ENCODE results near the gene GFM1. TPM values are rescaled to one million over a fixed set of nuclear protein-coding genes. Genes with fewer than 3 reads are reported as not detected.
"Not testable (repeated sequence)": the region's sequence is repeated elsewhere in the genome, so short reads cannot be mapped to it uniquely, and the experiment has no call there.

The GFM1 gene
- total RNA-seq, 1 donor from 2014 or later, result 60.1 TPM

DNA sequence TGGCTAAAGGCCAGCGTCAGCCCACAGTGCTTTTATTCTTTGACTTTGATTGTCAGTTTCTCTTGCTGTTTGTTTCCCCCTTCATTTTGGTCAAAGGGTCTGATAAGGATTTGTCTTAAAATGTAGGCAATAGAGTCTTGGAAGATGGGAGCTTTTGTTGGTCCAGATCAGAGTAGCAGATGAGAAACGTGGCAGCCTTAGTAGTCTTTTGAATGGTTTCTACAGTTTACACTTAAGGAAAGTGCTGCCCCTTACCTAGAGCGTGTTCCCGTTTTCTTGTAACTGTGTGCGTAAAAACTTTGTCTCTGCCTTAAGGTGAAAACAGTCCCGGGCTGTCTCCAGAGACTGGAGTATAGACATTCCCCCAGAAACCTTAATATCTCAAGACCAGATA lies 27.5 kb downstream of the GFM1 start:
- DNase-seq (no peak), ATAC-seq (ENCODE audit: poor library complexity) (peak; percentile 32)
- intact Hi-C loops (cut with DNase I), result no loop called here

DNA sequence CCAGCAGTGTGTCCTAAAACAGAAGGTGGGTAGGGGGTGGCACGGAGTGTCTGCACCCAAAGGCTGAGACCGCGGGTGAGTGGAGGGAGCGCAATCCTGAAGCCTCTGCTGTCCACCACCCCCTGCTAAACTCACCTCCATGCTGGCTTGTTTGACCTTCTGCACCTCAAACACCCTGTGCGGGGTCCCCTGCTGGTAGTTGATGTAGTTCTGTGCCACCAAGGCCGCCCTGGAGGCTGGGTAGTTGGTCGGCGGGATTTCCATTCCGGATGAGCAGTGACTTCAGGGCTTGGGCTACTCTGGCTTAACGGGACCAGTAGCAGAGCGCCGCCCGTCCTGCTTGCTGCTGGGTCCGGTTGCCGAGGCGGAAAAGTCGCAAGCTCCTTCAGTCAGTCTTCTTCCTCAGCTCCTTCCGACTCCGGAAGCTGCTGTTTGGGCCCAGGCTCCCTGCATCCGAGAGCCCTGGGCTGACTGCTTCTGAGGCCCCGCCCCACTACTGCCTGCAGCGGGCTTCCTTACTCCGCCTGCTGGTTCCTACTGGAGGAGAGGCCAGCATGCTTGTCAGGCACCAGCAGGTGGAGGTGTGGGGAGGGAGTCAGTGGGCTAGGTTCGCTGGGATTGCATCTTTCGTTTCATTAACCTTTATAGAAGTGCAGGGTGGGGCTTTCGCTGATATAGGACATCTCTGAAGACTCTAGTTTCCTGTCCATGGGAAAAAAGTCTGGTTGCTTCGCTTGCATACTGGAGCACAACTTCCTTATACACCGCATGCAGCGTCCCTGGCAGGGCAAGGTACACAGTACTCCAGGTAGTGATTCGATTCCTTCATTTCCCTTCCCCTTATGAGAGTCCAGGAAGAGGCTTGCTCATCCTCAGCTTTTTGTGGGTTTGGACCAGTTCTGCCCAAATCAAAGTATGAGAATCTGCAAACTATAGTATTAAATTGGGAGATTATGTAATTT lies 28.2 kb downstream of the GFM1 start, which contains the start of gene LXN:
LXN (minus strand) TSS at position 434 of the 962 bp plus-strand sequence; CDS start at position 264, 170 bp downstream.
- intact Hi-C loops (cut with DNase I), result no loop called here
- ATAC-seq (ENCODE audit: poor library complexity), result peak; percentile 98
- peak; percentile 90 for DNase-seq

DNA sequence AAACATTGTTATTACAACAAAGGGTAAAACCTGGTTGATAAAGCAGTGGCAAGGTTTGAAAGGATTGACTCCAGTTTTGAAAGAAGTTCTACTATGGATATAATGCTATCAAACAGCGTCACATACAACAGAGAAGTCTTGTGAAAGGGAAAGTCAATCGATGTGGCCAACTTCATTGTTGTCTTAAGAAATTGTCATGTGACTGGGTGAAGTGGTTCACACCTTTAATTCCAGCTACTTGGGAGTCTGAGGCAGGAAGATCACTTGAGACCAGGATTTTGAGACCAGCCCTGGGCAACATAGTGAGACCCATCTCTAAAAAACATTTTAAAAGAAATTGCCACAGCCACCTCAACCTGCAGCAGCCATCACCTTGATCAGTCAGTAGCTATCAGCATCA lies 34.4 kb downstream of the GFM1 start:
- intact Hi-C loops (cut with DNase I), result no loop called here
- DNase-seq (no peak), ATAC-seq (ENCODE audit: poor library complexity) (no peak)

- intact Hi-C loops (cut with DNase I), result no loop called here
- DNase-seq (no peak), ATAC-seq (ENCODE audit: poor library complexity) (no peak)
Measured at GRCh38 chr3:158679547-158680000, 35.2 kb downstream of the GFM1 start.

GRCh38 chr3:158680861-158681260 lies 36.5 kb downstream of the GFM1 start:
- intact Hi-C loops (cut with DNase I), result no loop called here
- ATAC-seq (ENCODE audit: poor library complexity), result no peak
- no peak for DNase-seq

- ATAC-seq (ENCODE audit: poor library complexity) (no peak), DNase-seq (no peak)
- intact Hi-C loops (cut with DNase I), result no loop called here
Measured at GRCh38 chr3:158683230-158683962, 39.1 kb downstream of the GFM1 start.

GRCh38 chr3:158685159-158685558 lies 40.8 kb downstream of the GFM1 start:
- intact Hi-C loops (cut with DNase I), result no loop called here
- DNase-seq (no peak), ATAC-seq (ENCODE audit: poor library complexity) (no peak)

GRCh38 chr3:158693866-158694456 lies 49.6 kb downstream of the GFM1 start:
- ATAC-seq (ENCODE audit: poor library complexity); intact Hi-C loops (cut with DNase I); DNase-seq: not testable (repeated sequence)

- no peak for DNase-seq
- ATAC-seq (ENCODE audit: poor library complexity), result no peak
- intact Hi-C loops (cut with DNase I), result no loop called here
Measured at GRCh38 chr3:158696618-158697017, 52.3 kb downstream of the GFM1 start.

- intact Hi-C loops (cut with DNase I), result no loop called here
- DNase-seq, result no peak
- peak; percentile 34 for ATAC-seq (ENCODE audit: poor library complexity)
Measured at GRCh38 chr3:158700559-158700958, 56.2 kb downstream of the GFM1 start.

GRCh38 chr3:158701420-158702065 lies 57.2 kb downstream of the GFM1 start:
- intact Hi-C loops (cut with DNase I), result no loop called here
- DNase-seq, result no peak
- ATAC-seq (ENCODE audit: poor library complexity), result no peak

DNA sequence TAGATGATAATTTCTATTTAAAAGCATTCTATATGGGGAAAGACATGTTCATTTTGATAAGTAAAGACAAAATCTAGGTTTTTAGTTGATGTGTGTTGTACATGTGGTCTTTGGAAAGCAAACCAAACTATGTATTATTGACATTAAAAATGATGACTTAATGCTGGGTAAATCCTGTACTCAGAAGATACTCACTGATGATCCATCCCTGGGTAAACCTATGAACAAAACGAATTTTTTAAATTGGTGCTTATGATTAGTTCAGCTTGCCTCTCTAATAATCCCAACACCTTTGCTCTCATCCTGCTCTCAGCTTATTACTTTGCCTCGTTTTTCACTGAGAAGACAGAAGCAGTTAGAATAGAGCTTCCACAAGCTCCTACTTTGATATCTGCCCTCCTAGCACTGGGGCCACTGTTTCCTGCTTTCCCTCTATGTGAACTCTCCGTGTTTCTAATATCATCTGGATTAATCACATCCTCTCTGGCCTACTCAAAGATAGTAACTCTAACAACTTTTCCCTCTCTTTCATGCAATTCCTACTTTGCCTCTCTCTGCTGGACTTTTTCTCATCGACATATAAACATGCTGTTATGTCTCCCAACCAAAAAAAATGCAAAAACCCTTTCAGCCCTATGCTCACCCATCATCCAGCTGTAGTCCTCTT lies 58.6 kb downstream of the GFM1 start:
- ATAC-seq (ENCODE audit: poor library complexity) (no peak), DNase-seq (no peak)
- intact Hi-C loops (cut with DNase I), result no loop called here

- ATAC-seq (ENCODE audit: poor library complexity), result no peak
- intact Hi-C loops (cut with DNase I), result no loop called here
Measured at GRCh38 chr3:158703566-158703965, 59.2 kb downstream of the GFM1 start.

GRCh38 chr3:158709666-158710083 lies 65.3 kb downstream of the GFM1 start:
- intact Hi-C loops (cut with DNase I), result no loop called here
- DNase-seq, result no peak
- ATAC-seq (ENCODE audit: poor library complexity), result no peak

More at GRCh38 chr3:158703566-158703965, 59.2 kb downstream of the GFM1 start:
- no peak for DNase-seq

DNA sequence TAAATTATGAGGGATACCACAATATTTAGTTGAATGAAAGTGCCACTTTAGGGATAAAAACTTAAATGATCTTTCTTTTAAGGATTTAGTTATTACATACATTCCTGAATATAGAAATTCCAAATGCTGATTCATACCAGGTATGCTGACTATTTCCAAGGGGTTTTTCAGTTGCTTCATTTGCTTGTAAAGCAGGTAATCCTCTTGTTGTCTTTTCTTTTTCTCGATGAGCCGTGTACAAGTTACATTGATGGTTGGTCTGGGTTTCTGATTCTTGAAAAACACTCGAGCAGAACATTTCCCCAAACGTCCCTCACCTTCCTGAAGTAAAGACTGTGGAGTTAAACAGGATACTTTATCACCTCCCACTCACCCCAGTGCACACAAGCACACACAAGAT lies 66.3 kb downstream of the GFM1 start:
- intact Hi-C loops (cut with DNase I), result no loop called here

DNA sequence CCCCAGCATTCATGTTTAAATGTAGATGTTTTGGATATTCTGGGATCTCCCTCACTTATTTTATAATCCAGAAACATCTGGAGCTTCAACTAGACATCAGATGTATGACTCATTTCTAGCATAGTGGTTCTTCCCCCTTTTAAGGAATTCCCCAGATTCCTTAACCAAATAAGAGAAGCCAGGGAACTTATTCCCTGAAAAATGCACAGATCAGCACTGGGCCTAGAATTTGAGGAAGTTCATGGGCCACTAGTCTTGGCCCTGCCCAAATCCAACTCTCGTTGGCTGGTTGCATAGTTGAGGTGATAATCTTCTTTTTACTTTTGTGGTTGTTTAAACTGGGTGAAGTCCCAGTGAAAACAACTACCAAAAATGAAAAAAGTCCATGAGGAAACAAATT lies 67.6 kb downstream of the GFM1 start:
- no peak for DNase-seq
- intact Hi-C loops (cut with DNase I), result no loop called here

More for the DNA sequence above, 66.3 kb downstream of the GFM1 start:
- ATAC-seq (ENCODE audit: poor library complexity) (no peak), DNase-seq (no peak)

DNA sequence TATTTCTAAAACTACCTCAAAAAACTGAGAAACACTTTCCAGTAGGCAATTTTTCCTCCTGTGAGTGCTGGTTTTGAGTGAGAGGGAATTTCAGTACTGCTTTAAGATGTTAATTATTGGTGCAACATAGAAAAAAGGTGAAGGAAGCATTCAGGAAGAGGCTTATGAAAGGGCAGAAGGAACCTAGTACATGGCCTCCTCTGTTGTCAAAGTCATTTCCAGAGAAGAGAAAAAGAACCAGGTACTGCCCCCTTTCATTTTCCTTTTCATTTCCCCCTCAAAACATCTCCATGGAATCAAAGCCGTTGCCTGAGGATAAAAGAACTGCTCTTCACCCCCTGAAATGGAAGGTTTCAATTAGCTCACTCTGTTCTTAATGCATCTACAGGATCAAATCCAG lies 68.1 kb downstream of the GFM1 start:
- no peak for ATAC-seq (ENCODE audit: poor library complexity)
- no peak for DNase-seq
- intact Hi-C loops (cut with DNase I), result no loop called here

More for the DNA sequence above, 67.6 kb downstream of the GFM1 start:
- peak; percentile 52 for ATAC-seq (ENCODE audit: poor library complexity)

DNA sequence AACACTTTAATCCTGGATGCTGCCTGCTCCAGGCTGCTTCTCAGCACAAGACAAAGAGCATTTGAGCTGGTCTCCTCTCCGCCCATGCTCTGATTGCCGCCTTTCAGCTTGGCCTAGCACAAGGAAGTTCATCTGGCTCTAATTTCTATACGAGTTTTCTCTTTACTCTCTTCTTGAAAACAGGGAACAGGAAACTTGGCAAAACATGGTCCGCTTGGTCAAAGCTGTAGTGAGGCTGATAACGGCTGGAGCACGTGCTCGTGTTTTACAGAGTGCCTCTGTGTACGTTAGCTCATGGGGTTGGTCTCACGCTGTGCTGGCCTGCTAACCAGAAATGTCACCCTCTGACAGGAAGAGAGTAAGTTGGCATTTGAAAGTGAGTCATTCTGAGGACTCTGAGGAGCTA lies 68.8 kb downstream of the GFM1 start:
- ATAC-seq (ENCODE audit: poor library complexity) (peak; percentile 83), DNase-seq (peak; percentile 58)
- intact Hi-C loops (cut with DNase I), result no loop called here
